Subcutaneous abdominal adipose tissue (tissue), 5 donors: ENCODE data around the gene FSTL4.
"Not testable (repeated sequence)": the region's sequence is repeated elsewhere in the genome, so short reads cannot be mapped to it uniquely, and the experiment has no call there.

Source experiments
- H3K27ac ChIP-seq: one replicate; pipeline ENCODE4 v1.7.0; 2013; ENCODE audit warnings: low read depth, mild to moderate bottlenecking, inconsistent platforms, low read length, moderate library complexity
- H3K27me3 ChIP-seq, 5 donors: one replicate each; pipeline ENCODE4 v1.7.0; 2013; ENCODE audit warnings: low read length in 5 of 5, inconsistent platforms in 1 of 5; ENCODE audit not compliant: control insufficient read depth in 5 of 5, insufficient read depth in 4 of 5
- H3K36me3 ChIP-seq, 5 donors: one replicate each; pipeline ENCODE4 v1.7.0; 2013; ENCODE audit warnings: low read length in 5 of 5; ENCODE audit not compliant: control insufficient read depth in 5 of 5, insufficient read depth in 5 of 5
- H3K4me1 ChIP-seq, 5 donors: one replicate each; pipeline ENCODE4 v1.7.0; 2013; ENCODE audit warnings: low read length in 5 of 5, mild to moderate bottlenecking in 3 of 5, moderate library complexity in 1 of 5; ENCODE audit not compliant: control insufficient read depth in 5 of 5, insufficient read depth in 5 of 5
- H3K4me3 ChIP-seq, 5 donors: one replicate each; pipeline ENCODE4 v1.7.0; 2013; ENCODE audit warnings: low read length in 5 of 5, low read depth in 1 of 5
- H3K9ac ChIP-seq, 5 donors: one replicate each; pipeline ENCODE4 v1.7.0; 2013; ENCODE audit warnings: low read length in 5 of 5, mild to moderate bottlenecking in 4 of 5, moderate library complexity in 3 of 5
- H3K9me3 ChIP-seq, 5 donors: one replicate each; pipeline ENCODE4 v1.7.0; 2013; ENCODE audit warnings: low read length in 5 of 5; ENCODE audit not compliant: control insufficient read depth in 5 of 5
- donor health status: healthy.
- donor health status: healthy.
- donor health status: healthy.
- donor health status: healthy.
- donor health status: healthy.

FSTL4 gene

DNA sequence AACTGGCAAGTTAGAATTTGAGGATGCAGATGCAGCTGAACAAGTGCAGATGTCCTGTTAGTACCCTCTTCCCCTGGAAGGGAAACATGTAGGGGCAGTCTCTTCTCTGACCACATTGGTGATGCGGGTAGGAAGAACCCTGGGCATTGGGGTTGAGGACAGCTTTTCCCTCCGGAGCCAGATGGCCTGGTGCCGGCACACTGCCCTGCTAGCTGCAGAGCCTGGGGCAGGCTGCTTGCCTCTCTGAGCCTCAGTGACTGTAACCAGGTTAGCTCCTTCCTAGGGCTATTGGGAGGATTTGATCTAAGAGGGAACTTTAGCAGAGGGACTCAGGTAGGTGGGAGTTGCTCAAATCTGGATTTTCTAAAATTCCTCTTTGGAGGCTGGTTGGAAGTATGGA lies 412.1 kb downstream of the FSTL4 start:
- Histone ChIP-seq H3K4me3 (no peak overlapping the region), H3K36me3 (no peaks in the 10 kb centered on the region), H3K27me3 (peaks cover 0 to 15% (median 0%) of the 10 kb centered on the region in 5 donors), H3K9ac (no peak overlapping the region), H3K27ac (no peak overlapping the region), H3K9me3 (peaks cover 0 to 8% (median 6%) of the 10 kb centered on the region in 5 donors), H3K4me1 (no peaks in the 10 kb centered on the region)

- Histone ChIP-seq H3K27me3 (peaks cover 0 to 15% (median 0%) of the 10 kb centered on the region in 5 donors), H3K4me3 (no peak overlapping the region), H3K9ac (no peak overlapping the region), H3K4me1 (no peaks in the 10 kb centered on the region), H3K36me3 (no peaks in the 10 kb centered on the region), H3K9me3 (peaks cover 0 to 8% (median 6%) of the 10 kb centered on the region in 5 donors), H3K27ac (no peak overlapping the region)
Observed at GRCh38 chr5:133199417-133200178, 412.7 kb downstream of the FSTL4 start.

DNA sequence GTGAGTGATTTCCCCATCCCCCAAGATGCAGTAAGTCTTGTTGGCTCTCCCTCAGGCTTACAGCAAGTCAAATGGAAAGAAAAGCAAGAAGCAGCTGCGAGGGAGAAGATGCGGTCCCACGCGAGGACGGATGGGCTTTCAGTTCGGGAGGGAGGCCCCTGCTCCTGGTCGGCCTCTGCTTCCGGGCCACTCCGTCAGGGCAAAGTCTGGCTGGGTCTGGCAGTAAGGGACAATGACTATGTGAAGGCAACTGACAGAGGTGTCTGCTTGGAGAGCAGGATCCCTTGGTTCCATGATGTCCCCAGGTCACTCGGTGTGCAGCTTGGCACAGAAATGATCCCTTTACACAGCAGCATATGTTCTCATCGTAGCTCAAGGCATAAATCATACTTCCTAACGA lies 413.8 kb downstream of the FSTL4 start:
- Histone ChIP-seq H3K4me3 (no peak overlapping the region), H3K9ac (no peak overlapping the region), H3K27ac (no peak overlapping the region), H3K4me1 (no peaks in the 10 kb centered on the region), H3K36me3 (no peaks in the 10 kb centered on the region), H3K27me3 (peaks cover 0 to 15% (median 0%) of the 10 kb centered on the region in 5 donors), H3K9me3 (peaks cover 0 to 8% (median 6%) of the 10 kb centered on the region in 5 donors)

DNA sequence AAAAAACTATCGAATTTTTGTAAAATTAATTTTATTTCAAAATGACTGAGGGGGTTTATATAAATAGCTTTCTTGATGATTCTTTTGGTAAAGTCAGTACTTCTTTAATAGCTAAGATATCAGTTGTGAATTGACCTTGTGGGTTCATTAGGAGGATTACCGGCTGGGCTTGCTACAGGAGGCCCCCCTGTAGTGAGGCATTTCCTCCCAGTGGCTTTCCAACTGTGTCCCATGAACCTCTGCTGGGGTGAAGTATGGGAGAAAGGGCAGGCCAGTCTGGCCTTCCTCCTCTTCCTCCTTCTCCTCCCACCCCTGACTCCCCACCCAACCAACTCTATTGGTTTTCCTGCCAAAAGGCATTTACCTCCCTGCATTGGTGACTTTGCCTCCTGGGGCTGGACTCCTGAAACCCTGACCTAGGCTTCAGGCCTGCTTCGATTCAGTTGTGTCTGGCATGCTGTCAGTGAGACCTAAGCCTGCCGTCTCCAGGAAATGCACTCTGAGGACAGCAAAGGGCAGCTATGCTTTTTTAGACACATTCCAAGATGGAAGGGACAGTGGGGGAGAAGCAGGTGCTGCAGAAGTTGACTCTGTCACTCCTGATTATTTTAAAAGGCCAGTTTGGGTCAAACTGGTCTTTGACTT lies 415.8 kb downstream of the FSTL4 start:
- H3K27me3 ChIP-seq = peaks cover 0 to 10% (median 0%) of the 10 kb centered on the region in 5 donors
- H3K9me3 ChIP-seq = no peaks in the 10 kb centered on the region
- no peak overlapping the region for H3K9ac ChIP-seq
- H3K4me1 ChIP-seq = no peaks in the 10 kb centered on the region
- no peaks in the 10 kb centered on the region for H3K36me3 ChIP-seq
- no peak overlapping the region for H3K4me3 ChIP-seq
- H3K27ac ChIP-seq = no peak overlapping the region

DNA sequence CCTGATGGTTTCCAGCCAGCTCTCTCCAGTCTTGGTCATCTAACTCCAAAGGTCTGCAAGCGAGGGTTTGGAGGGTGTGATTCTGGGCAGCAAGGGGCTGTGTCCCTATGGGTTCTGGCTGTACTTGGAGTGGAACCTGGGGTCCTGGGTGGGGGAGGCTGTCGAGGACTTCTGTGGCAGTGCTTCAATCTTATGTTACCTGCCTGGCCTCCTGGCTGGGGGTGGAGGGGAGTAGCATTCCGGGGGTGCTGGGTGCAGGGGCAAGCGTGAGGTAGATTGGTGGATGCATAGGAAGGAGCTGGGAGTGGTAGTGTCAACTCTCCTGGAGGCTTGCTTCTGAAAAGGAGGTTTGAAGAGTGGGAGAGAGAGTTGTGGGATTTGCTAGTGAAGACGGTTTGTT lies 417.1 kb downstream of the FSTL4 start:
- H3K9ac ChIP-seq = no peak overlapping the region
- H3K27ac ChIP-seq = no peak overlapping the region
- no peak overlapping the region for H3K4me3 ChIP-seq
- no peaks in the 10 kb centered on the region for H3K4me1 ChIP-seq
- H3K36me3 ChIP-seq = no peaks in the 10 kb centered on the region
- H3K9me3 ChIP-seq = no peaks in the 10 kb centered on the region
- H3K27me3 ChIP-seq = peaks cover 0 to 4% (median 0%) of the 10 kb centered on the region in 5 donors

- no peak overlapping the region for H3K27ac ChIP-seq
- H3K4me1 ChIP-seq = no peaks in the 10 kb centered on the region
- no peaks in the 10 kb centered on the region for H3K36me3 ChIP-seq
- no peaks in the 10 kb centered on the region for H3K9me3 ChIP-seq
- no peaks in the 10 kb centered on the region for H3K27me3 ChIP-seq
- no peak overlapping the region for H3K4me3 ChIP-seq
- H3K9ac ChIP-seq = no peak overlapping the region
Observed at GRCh38 chr5:133193794-133194193, 418.5 kb downstream of the FSTL4 start.

- no peaks in the 10 kb centered on the region for H3K27me3 ChIP-seq
- H3K36me3 ChIP-seq = no peaks in the 10 kb centered on the region
- no peak overlapping the region for H3K27ac ChIP-seq
- no peaks in the 10 kb centered on the region for H3K4me1 ChIP-seq
- no peak overlapping the region for H3K9ac ChIP-seq
- H3K9me3 ChIP-seq = no peaks in the 10 kb centered on the region
- no peak overlapping the region for H3K4me3 ChIP-seq
Observed at GRCh38 chr5:133192716-133193115, 419.6 kb downstream of the FSTL4 start.

DNA sequence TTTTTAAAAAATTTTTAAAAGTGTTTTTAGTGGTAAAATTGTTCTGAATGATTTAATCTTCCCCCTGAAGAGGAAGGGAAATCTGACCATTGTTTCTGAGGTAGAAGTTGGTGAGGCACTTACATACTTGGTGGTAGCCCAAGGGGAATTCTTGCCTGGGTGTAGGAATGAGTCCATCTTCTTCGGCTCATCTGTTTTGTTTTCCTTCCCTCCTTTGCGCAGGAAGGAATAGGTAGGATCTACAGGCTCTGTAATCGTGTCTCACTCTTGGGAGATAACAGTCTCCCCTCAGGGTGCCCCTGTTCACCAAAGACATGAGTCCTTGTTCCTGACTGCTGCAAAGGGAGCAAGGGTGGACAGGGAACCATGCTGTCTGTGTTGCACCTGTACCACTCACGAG lies 422.5 kb downstream of the FSTL4 start:
- Histone ChIP-seq H3K27ac (no peak overlapping the region), H3K9ac (no peak overlapping the region), H3K27me3 (no peaks in the 10 kb centered on the region), H3K9me3 (no peaks in the 10 kb centered on the region), H3K4me3 (no peak overlapping the region), H3K4me1 (no peaks in the 10 kb centered on the region), H3K36me3 (no peaks in the 10 kb centered on the region)

DNA sequence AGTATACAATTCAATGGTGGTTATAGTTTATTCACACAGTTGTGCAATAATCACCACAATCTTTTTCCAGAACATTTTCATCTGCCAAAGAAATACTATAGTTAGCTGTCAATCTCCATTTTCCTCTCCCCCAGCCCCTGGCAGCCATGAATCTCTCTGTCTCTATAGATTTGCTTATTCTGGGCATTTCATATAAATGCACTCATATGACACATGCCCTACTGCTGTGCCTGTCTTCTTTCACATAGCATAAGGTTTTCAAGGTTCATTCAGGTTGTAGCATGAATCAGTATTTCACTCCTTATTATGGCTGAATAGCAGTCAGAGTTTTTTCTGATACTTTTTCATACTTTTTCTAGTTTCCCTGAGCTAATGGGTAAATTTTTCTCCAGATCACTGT lies 432.9 kb downstream of the FSTL4 start:
- H3K9ac ChIP-seq = no peak overlapping the region
- H3K4me3 ChIP-seq = no peak overlapping the region
- H3K4me1 ChIP-seq = no peaks in the 10 kb centered on the region
- no peaks in the 10 kb centered on the region for H3K9me3 ChIP-seq
- H3K27me3 ChIP-seq = no peaks in the 10 kb centered on the region
- no peaks in the 10 kb centered on the region for H3K36me3 ChIP-seq
- no peak overlapping the region for H3K27ac ChIP-seq

DNA sequence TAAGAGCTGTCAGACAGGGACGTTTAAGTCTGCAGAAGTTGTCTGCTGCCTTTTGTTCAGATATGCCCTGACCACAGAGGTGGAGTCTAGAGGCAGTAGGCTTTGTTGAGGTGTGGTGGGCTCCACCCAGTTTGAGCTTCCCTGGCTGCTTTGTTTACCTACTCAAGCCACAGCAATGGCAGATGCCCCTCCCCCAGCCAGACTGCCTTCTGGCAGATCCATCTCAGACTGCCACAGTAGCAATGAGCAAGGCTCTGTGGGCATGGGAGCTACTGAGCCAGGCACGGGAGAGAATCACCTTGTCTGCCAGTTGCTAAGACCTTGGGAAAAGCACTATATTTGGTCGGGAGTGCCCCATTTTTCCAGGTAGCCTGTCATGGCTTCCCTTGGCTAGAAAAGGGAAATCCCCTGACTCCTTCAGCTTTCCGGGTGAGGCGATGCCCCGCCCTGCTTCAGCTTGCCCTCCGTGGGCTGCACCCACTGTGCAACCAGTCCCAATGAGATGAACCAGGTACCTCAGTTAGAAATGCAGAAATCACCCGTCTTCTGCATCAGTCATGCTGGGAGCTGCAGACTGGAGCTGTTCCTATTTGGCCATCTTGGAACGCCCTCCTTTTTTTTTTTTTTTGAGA lies 441.5 kb downstream of the FSTL4 start:
- H3K9ac ChIP-seq, H3K4me3 ChIP-seq, H3K9me3 ChIP-seq, H3K36me3 ChIP-seq, H3K27ac ChIP-seq, H3K4me1 ChIP-seq, H3K27me3 ChIP-seq: not testable (repeated sequence)
